Tibial artery (tissue), 4 donors: ENCODE measurements around the gene FCHSD1.

ENCODE experiments used
- DNase-seq, 2 donors: peaks; one replicate each; pipeline ENCODE4 v3.0.0-alpha.2; 2019
- H3K27ac ChIP-seq, 2 donors: fragments of 200-600 bp; sonication (generic) in 1 of 2; 1 replicate in 1 of 2; 2 replicates in 1 of 2; pipeline ENCODE4 v1.5.1; 2018 to 2019; ENCODE audit warnings: mild to moderate bottlenecking in 1 of 2
- H3K27me3 ChIP-seq, 2 donors: fragments of 200-600 bp; sonication (generic) in 1 of 2; one replicate each; pipeline versions ENCODE4 v1.5.1 to v1.6.0; 2016 to 2019
- H3K36me3 ChIP-seq, 3 donors: fragments of 200-600 bp; sonication (generic) in 2 of 3; one replicate each; pipeline ENCODE4 v1.5.1; 2016 to 2019; ENCODE audit warnings: mild to moderate bottlenecking in 2 of 3
- H3K4me1 ChIP-seq, 4 donors: fragments of 200-600 bp; sonication (generic) in 2 of 4; 1 replicate in 3 of 4; 2 replicates in 1 of 4; pipeline ENCODE4 v1.5.1; 2016 to 2019
- H3K4me3 ChIP-seq, 2 donors: fragments of 200-600 bp; sonication (generic) in 1 of 2; 1 replicate in 1 of 2; 2 replicates in 1 of 2; pipeline ENCODE4 v1.5.1; 2018 to 2019; ENCODE audit warnings: mild to moderate bottlenecking in 2 of 2
- H3K9me3 ChIP-seq, 3 donors: fragments of 200-600 bp; sonication (generic) in 1 of 3; one replicate each; pipeline ENCODE4 v1.5.1; 2016 to 2019
- intact Hi-C: fragments of 100-400 bp; cut with DNase I; formaldehyde crosslinking; loops from one replicate; pipeline ENCODE4 v1.15.0; 2023; ENCODE audit warnings: low total_unique reads
- TF ChIP-seq, protein P1 (sequence below), 2 experiments: fragments of 200-600 bp in 1 of 2; fragments of 450-650 bp in 1 of 2; IDR thresholded peaks; one replicate each; pipeline ENCODE4 v1.5.1; 2017 to 2019; ENCODE audit warnings: antibody characterized with exemption in 2 of 2, mild to moderate bottlenecking in 1 of 2, moderate library complexity in 1 of 2

Gene FCHSD1

GRCh38 chr5:141650851-141651727 is at the start of gene FCHSD1:
FCHSD1 (minus strand) TSS chr5:141651418; CDS start chr5:141651368, 50 bp downstream.
- Histone ChIP-seq H3K9me3 (no peaks in the 10 kb centered on the region), H3K4me3 (peak within 1 kb of the TSS; percentile 68 to 73), H3K27ac (peak within 1 kb of the TSS; percentile 45 to 72), H3K36me3 (peaks cover 0 to 39% (median 27%) of the 10 kb centered on the region in 3 donors), H3K27me3 (no peaks in the 10 kb centered on the region), H3K4me1 (peaks cover 0 to 19% (median 13%) of the 10 kb centered on the region in 4 donors)
- intact Hi-C loops: no loop called here
- TF ChIP-seq, protein P1, sequence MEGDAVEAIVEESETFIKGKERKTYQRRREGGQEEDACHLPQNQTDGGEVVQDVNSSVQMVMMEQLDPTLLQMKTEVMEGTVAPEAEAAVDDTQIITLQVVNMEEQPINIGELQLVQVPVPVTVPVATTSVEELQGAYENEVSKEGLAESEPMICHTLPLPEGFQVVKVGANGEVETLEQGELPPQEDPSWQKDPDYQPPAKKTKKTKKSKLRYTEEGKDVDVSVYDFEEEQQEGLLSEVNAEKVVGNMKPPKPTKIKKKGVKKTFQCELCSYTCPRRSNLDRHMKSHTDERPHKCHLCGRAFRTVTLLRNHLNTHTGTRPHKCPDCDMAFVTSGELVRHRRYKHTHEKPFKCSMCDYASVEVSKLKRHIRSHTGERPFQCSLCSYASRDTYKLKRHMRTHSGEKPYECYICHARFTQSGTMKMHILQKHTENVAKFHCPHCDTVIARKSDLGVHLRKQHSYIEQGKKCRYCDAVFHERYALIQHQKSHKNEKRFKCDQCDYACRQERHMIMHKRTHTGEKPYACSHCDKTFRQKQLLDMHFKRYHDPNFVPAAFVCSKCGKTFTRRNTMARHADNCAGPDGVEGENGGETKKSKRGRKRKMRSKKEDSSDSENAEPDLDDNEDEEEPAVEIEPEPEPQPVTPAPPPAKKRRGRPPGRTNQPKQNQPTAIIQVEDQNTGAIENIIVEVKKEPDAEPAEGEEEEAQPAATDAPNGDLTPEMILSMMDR (IDR thresholded peaks at IDR 0.05): no peak
- DNase-seq: peak; percentile 88 to 95

- Histone ChIP-seq H3K27ac (no peak overlapping the region), H3K27me3 (peaks cover 0 to 81% of the 10 kb centered on the region in 2 donors), H3K9me3 (no peaks in the 10 kb centered on the region), H3K4me3 (no peak overlapping the region), H3K36me3 (no peaks in the 10 kb centered on the region), H3K4me1 (peaks cover 0 to 16% (median 12%) of the 10 kb centered on the region in 4 donors)
- intact Hi-C loops: no loop called here
- no peak for DNase-seq
- TF ChIP-seq, protein P1 (IDR thresholded peaks at IDR 0.05): no peak
Observed at GRCh38 chr5:141697586-141697985, 46.4 kb upstream of the FCHSD1 start.

- intact Hi-C loops: no loop called here
- Histone ChIP-seq H3K27me3 (peaks cover 0 to 78% of the 10 kb centered on the region in 2 donors), H3K4me3 (no peak overlapping the region), H3K9me3 (no peaks in the 10 kb centered on the region), H3K27ac (no peak overlapping the region), H3K36me3 (no peaks in the 10 kb centered on the region), H3K4me1 (peaks cover 0 to 9% (median 9%) of the 10 kb centered on the region in 4 donors)
- no peak for DNase-seq
- TF ChIP-seq, protein P1 (IDR thresholded peaks at IDR 0.05): no peak
Observed at GRCh38 chr5:141696431-141696830, 45.2 kb upstream of the FCHSD1 start.

DNA sequence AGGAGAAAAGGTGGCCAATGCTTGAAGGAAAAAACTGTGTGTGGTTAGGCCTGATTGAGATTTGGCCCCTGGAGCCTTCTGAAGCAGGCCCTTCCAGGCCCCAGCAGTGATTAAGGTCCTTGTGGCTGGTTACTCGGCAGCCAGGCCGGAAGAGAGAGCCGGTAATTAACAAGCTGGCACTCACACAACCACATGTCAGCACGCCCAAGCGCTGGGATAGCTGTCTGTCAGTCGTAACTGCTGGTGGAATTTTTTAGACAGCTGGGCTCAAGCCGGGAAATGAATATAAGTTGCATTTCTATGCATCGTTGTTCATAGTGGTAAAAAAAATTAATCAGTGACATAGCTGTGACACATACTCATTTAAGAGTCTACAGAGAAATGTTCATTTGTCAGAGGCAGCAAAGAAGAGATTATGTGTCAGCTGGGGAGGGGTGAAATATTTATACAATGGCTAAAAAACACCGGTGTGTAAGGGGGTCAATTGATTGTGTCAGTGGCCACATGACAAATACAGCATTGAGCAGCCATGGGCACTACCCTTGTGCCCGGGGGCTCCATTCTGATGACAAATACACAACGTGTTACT is 44.5 kb upstream of the FCHSD1 start:
- Histone ChIP-seq H3K27ac (no peak overlapping the region), H3K27me3 (peaks cover 0 to 76% of the 10 kb centered on the region in 2 donors), H3K4me1 (peaks cover 0 to 9% (median 7%) of the 10 kb centered on the region in 4 donors), H3K36me3 (no peaks in the 10 kb centered on the region), H3K9me3 (no peaks in the 10 kb centered on the region), H3K4me3 (no peak overlapping the region)
- TF ChIP-seq, protein P1 (IDR thresholded peaks at IDR 0.05): no peak
- intact Hi-C loops: no loop called here
- DNase-seq: no peak

- TF ChIP-seq, protein P1 (IDR thresholded peaks at IDR 0.05): no peak
- Histone ChIP-seq H3K4me1 (peaks cover 0 to 9% (median 7%) of the 10 kb centered on the region in 4 donors), H3K36me3 (no peaks in the 10 kb centered on the region), H3K27ac (no peak overlapping the region), H3K27me3 (peaks cover 0 to 68% of the 10 kb centered on the region in 2 donors), H3K4me3 (no peak overlapping the region), H3K9me3 (no peaks in the 10 kb centered on the region)
- DNase-seq: no peak
- intact Hi-C loops: no loop called here
Observed at GRCh38 chr5:141694479-141694878, 43.3 kb upstream of the FCHSD1 start.
